Heart left ventricle (tissue), 13 donors: Measurements from ENCODE around the gene HRH3.

Source experiments
- CTCF ChIP-seq, 12 donors: fragments of 200-600 bp; sonication (generic) in 4 of 12; IDR thresholded peaks; one replicate each; pipeline versions ENCODE4 v1.5.0 to v1.8.0; 2018 to 2022; ENCODE audit warnings: antibody characterized with exemption in 12 of 12, mild to moderate bottlenecking in 5 of 12
- POLR2A ChIP-seq, 2 donors: fragments of 450-650 bp; IDR thresholded peaks; one replicate each; pipeline ENCODE4 v1.6.1; 2017; ENCODE audit warnings: antibody characterized with exemption in 2 of 2, mild to moderate bottlenecking in 2 of 2, moderate library complexity in 2 of 2
- donor health status: ischemic (EF 13 %, LVEDD 7.1; RV severe dilation, severe dysfunction).
- donor health status: DM: no; HTN: yes; CAD: no.
- donor health status: DM: no; HTN: no; CAD: no.
- donor health status: ischemic (EF 25% LVEDD 6.9; RV normal size, moderate dysfunction).
- donor health status: ischemic (EF 25% LVEDD 5.7; RV mildly dilated, moderate dysfunction).
- donor health status: ischemic (EF 35%, LVEDD 5.7; RV mildly dilated, moderate dysfunction).
- donor health status: nonischemic (EF 11% LVEDD 7.7; RV severe dilation, severe dysfunction).
- donor health status: DM: yes; HTN: yes; CAD: no.
- donor health status: PGD.
- donor health status: ischemic (EF 29% LVEDD 5.4; RV normal size, mild dysfunction).
- donor health status: nonischemic (EF 23%, LVEDD 6.1; RV moderate dilation, normal function).

- TF ChIP-seq CTCF (IDR thresholded peaks at IDR 0.05): no peak
- TF ChIP-seq POLR2A (IDR thresholded peaks at IDR 0.05): no peak
These were observed 34.1 kb upstream of the HRH3 start for GRCh38 chr20:62254021-62254724.
